Measurements from ENCODE around the gene IGF2BP1. TPM values are rescaled to one million over a fixed set of nuclear protein-coding genes. Genes with fewer than 3 reads are reported as not detected.

Gene IGF2BP1
- total RNA-seq, 2 donors from 2014 or later: 0.96 TPM; not detected in 1

- Histone ChIP-seq H3K36me3 (no peaks in the 10 kb centered on the region), H3K9me3 (no peaks in the 10 kb centered on the region)
- intact Hi-C loops (cut with DNase I): no loop called here
Measured at GRCh38 chr17:49041527-49041926, 44.3 kb downstream of the IGF2BP1 start.

GRCh38 chr17:49045376-49045775, 48.2 kb downstream of the IGF2BP1 start:
- Histone ChIP-seq H3K4me1 (no peaks in the 10 kb centered on the region), H3K4me3 (no peak overlapping the region), H3K27me3 (no peaks in the 10 kb centered on the region), H3K9me3 (no peaks in the 10 kb centered on the region), H3K36me3 (no peaks in the 10 kb centered on the region), H3K27ac (no peak overlapping the region), H3K9ac (ENCODE audit: low read depth in 2 of 2, low read length in 2 of 2) (no peak overlapping the region)
- intact Hi-C loops (cut with DNase I): no loop called here
- DNase-seq: no peak
- TF ChIP-seq CTCF (IDR thresholded peaks at IDR 0.05): no peak

More at GRCh38 chr17:49041527-49041926, 44.3 kb downstream of the IGF2BP1 start:
- Histone ChIP-seq H3K9ac (ENCODE audit: low read depth in 2 of 2, low read length in 2 of 2) (no peak overlapping the region), H3K27me3 (no peaks in the 10 kb centered on the region), H3K4me3 (no peak overlapping the region), H3K27ac (no peak overlapping the region), H3K4me1 (no peaks in the 10 kb centered on the region)
- no peak for DNase-seq
- TF ChIP-seq CTCF (IDR thresholded peaks at IDR 0.05): no peak

GRCh38 chr17:49046912-49047311, 49.7 kb downstream of the IGF2BP1 start:
- no peaks in the 10 kb centered on the region for H3K4me1 ChIP-seq
- no peaks in the 10 kb centered on the region for H3K36me3 ChIP-seq
- no peak overlapping the region for H3K4me3 ChIP-seq
- intact Hi-C loops (cut with DNase I): no loop called here
- TF ChIP-seq CTCF (IDR thresholded peaks at IDR 0.05): no peak
- H3K27ac ChIP-seq: no peak overlapping the region
- H3K27me3 ChIP-seq: no peaks in the 10 kb centered on the region
- no peak overlapping the region for H3K9ac ChIP-seq (ENCODE audit: low read depth in 2 of 2, low read length in 2 of 2)
- no peak for DNase-seq
- H3K9me3 ChIP-seq: no peaks in the 10 kb centered on the region

GRCh38 chr17:49049265-49049664, 52.1 kb downstream of the IGF2BP1 start:
- no peaks in the 10 kb centered on the region for H3K27me3 ChIP-seq
- DNase-seq: no peak
- no peaks in the 10 kb centered on the region for H3K36me3 ChIP-seq
- no peak for TF ChIP-seq CTCF (IDR thresholded peaks at IDR 0.05)
- no peak overlapping the region for H3K4me3 ChIP-seq
- H3K27ac ChIP-seq: no peak overlapping the region
- no peak overlapping the region for H3K9ac ChIP-seq (ENCODE audit: low read depth in 2 of 2, low read length in 2 of 2)
- intact Hi-C loops (cut with DNase I): no loop called here
- H3K4me1 ChIP-seq: no peaks in the 10 kb centered on the region
- no peaks in the 10 kb centered on the region for H3K9me3 ChIP-seq

GRCh38 chr17:49050611-49051010, 53.4 kb downstream of the IGF2BP1 start:
- Histone ChIP-seq H3K27ac (no peak overlapping the region), H3K27me3 (no peaks in the 10 kb centered on the region), H3K9me3 (no peaks in the 10 kb centered on the region), H3K36me3 (no peaks in the 10 kb centered on the region), H3K4me3 (no peak overlapping the region), H3K4me1 (no peaks in the 10 kb centered on the region), H3K9ac (ENCODE audit: low read depth in 2 of 2, low read length in 2 of 2) (no peak overlapping the region)
- DNase-seq: no peak
- no peak for TF ChIP-seq CTCF (IDR thresholded peaks at IDR 0.05)
- intact Hi-C loops (cut with DNase I): no loop called here

GRCh38 chr17:49051269-49051668, 54.1 kb downstream of the IGF2BP1 start:
- Histone ChIP-seq H3K9me3 (no peaks in the 10 kb centered on the region), H3K4me1 (no peaks in the 10 kb centered on the region), H3K9ac (ENCODE audit: low read depth in 2 of 2, low read length in 2 of 2) (no peak overlapping the region), H3K27ac (no peak overlapping the region), H3K36me3 (no peaks in the 10 kb centered on the region), H3K4me3 (no peak overlapping the region), H3K27me3 (no peaks in the 10 kb centered on the region)
- no peak for DNase-seq
- intact Hi-C loops (cut with DNase I): no loop called here
- TF ChIP-seq CTCF (IDR thresholded peaks at IDR 0.05): no peak
